ENCODE data around the gene GSTO2. TPM values are rescaled to one million over a fixed set of nuclear protein-coding genes. Genes with fewer than 3 reads are reported as not detected.

The GSTO2 gene
- total RNA-seq, 1 donor from 2014 or later: 0.80 TPM

GRCh38 chr10:104306897-104307296, 37.9 kb downstream of the GSTO2 start:
- no peak for TF ChIP-seq CTCF (IDR thresholded peaks at IDR 0.05; ENCODE audit: borderline replicate concordance)
- H3K36me3 ChIP-seq: peaks cover 6% of the 10 kb centered on the region
- H3K27ac ChIP-seq (replicated peaks): peak overlapping the region; percentile 94
- intact Hi-C loops (cut with micrococcal nuclease): loop anchor here (5.0 kb wide), 1 partner anchor 45 kb away; the partner anchor contains the start of gene CFAP58
- H3K4me1 ChIP-seq: peaks cover 100% of the 10 kb centered on the region
- H3K4me3 ChIP-seq: no peak overlapping the region
- DNase-seq: no peak
- no peaks in the 10 kb centered on the region for H3K27me3 ChIP-seq (ENCODE audit: low read depth)
- H3K9me3 ChIP-seq (replicated peaks): no peaks in the 10 kb centered on the region

GRCh38 chr10:104307576-104308438, 38.8 kb downstream of the GSTO2 start:
- no peak for DNase-seq

GRCh38 chr10:104308439-104308903, 39.5 kb downstream of the GSTO2 start:
- H3K36me3 ChIP-seq: peaks cover 20% of the 10 kb centered on the region
- no peak overlapping the region for H3K4me3 ChIP-seq
- TF ChIP-seq CTCF (IDR thresholded peaks at IDR 0.05; ENCODE audit: borderline replicate concordance): no peak
- DNase-seq: no peak
- H3K27me3 ChIP-seq (ENCODE audit: low read depth): no peaks in the 10 kb centered on the region
- no peaks in the 10 kb centered on the region for H3K9me3 ChIP-seq (replicated peaks)
- peak overlapping the region; percentile 94 for H3K27ac ChIP-seq (replicated peaks)
- peaks cover 100% of the 10 kb centered on the region for H3K4me1 ChIP-seq
- intact Hi-C loops (cut with micrococcal nuclease): loop anchor here (5.0 kb wide), 1 partner anchor 44 kb away; the partner anchor contains the start of gene CFAP58

More at GRCh38 chr10:104307576-104308438, 38.8 kb downstream of the GSTO2 start:
- TF ChIP-seq CTCF (IDR thresholded peaks at IDR 0.05; ENCODE audit: borderline replicate concordance): no peak
- Histone ChIP-seq H3K4me1 (peaks cover 100% of the 10 kb centered on the region), H3K27me3 (ENCODE audit: low read depth) (no peaks in the 10 kb centered on the region), H3K4me3 (no peak overlapping the region), H3K36me3 (peaks cover 14% of the 10 kb centered on the region), H3K27ac (replicated peaks) (peak overlapping the region; percentile 94), H3K9me3 (replicated peaks) (no peaks in the 10 kb centered on the region)
- intact Hi-C loops (cut with micrococcal nuclease): loop anchor here (5.0 kb wide), 1 partner anchor 44 kb away; the partner anchor contains the start of gene CFAP58

- Histone ChIP-seq H3K36me3 (peaks cover 38% of the 10 kb centered on the region), H3K4me1 (peaks cover 100% of the 10 kb centered on the region), H3K27ac (replicated peaks) (peak overlapping the region; percentile 94), H3K9me3 (replicated peaks) (no peaks in the 10 kb centered on the region), H3K27me3 (ENCODE audit: low read depth) (no peaks in the 10 kb centered on the region), H3K4me3 (peak overlapping the region; percentile 32)
- intact Hi-C loops (cut with micrococcal nuclease): loop anchor here (5.0 kb wide), 1 partner anchor 42 kb away; the partner anchor contains the start of gene CFAP58
- peak; percentile 79 for DNase-seq
- no peak for TF ChIP-seq CTCF (IDR thresholded peaks at IDR 0.05; ENCODE audit: borderline replicate concordance)
Measured at GRCh38 chr10:104309980-104310978, 41.3 kb downstream of the GSTO2 start.

- Histone ChIP-seq H3K4me1 (peaks cover 100% of the 10 kb centered on the region), H3K27me3 (ENCODE audit: low read depth) (no peaks in the 10 kb centered on the region), H3K4me3 (no peak overlapping the region), H3K9me3 (replicated peaks) (no peaks in the 10 kb centered on the region), H3K36me3 (peaks cover 44% of the 10 kb centered on the region), H3K27ac (replicated peaks) (peak overlapping the region; percentile 94)
- no peak for TF ChIP-seq CTCF (IDR thresholded peaks at IDR 0.05; ENCODE audit: borderline replicate concordance)
- DNase-seq: no peak
- intact Hi-C loops (cut with micrococcal nuclease): no loop called here
Measured at GRCh38 chr10:104311184-104311720, 42.3 kb downstream of the GSTO2 start.

Measured in left ventricle myocardium inferior (tissue), 1 donor.